Activated CD8-positive, alpha-beta T cell treated with anti-CD3 and anti-CD28 coated beads for 36 hours (primary cell): ENCODE measurements around the gene SANBR. TPM values are rescaled to one million over a fixed set of nuclear protein-coding genes. Genes with fewer than 3 reads are reported as not detected.

Experiments
- ATAC-seq: fragments of 200-7000 bp; cut with Tn5 transposase; one replicate; pipeline ENCODE4 v1.10.0; 2021; ENCODE audit warnings: mild to moderate bottlenecking, moderate library complexity
- CTCF ChIA-PET: fragments of 350-600 bp; sonication (Branson Sonifier 250); formaldehyde crosslinking; loops from one replicate; lab custom pipeline; 2021; ENCODE audit warnings: antibody characterized with exemption; lab: Charles Lee
- POLR2A ChIA-PET: fragments of 350-600 bp; sonication (Branson Sonifier 250); formaldehyde crosslinking; loops from one replicate; lab custom pipeline; 2021; ENCODE audit warnings: antibody characterized with exemption; lab: Charles Lee
- DNase-seq: peaks from one replicate; pipeline ENCODE4 v3.0.0-alpha.2; 2020
- H3K27ac Mint-ChIP-seq: one replicate; pipeline ENCODE4 v1.8.0; 2021; ENCODE audit warnings: mild to moderate bottlenecking, mixed read lengths
- H3K27me3 Mint-ChIP-seq: one replicate; pipeline ENCODE4 v1.8.0; 2021; ENCODE audit warnings: mixed read lengths
- H3K36me3 Mint-ChIP-seq: one replicate; pipeline ENCODE4 v1.8.0; 2021; ENCODE audit warnings: low read depth, mixed read lengths
- H3K4me1 Mint-ChIP-seq: one replicate; pipeline ENCODE4 v1.8.0; 2021; ENCODE audit warnings: low read depth, mixed read lengths
- H3K4me3 Mint-ChIP-seq: one replicate; pipeline ENCODE4 v1.8.0; 2021; ENCODE audit warnings: mild to moderate bottlenecking, moderate library complexity, mixed read lengths
- H3K9me3 Mint-ChIP-seq: one replicate; pipeline ENCODE4 v1.8.0; 2021; ENCODE audit warnings: mixed read lengths
- CTCF ChIP-seq: fragments of 200-600 bp; IDR thresholded peaks from one replicate; pipeline ENCODE4 v1.8.0; 2022; ENCODE audit warnings: antibody characterized with exemption, mild to moderate bottlenecking
- intact Hi-C: fragments of 100-400 bp; cut with micrococcal nuclease; formaldehyde crosslinking; loops from one replicate; pipeline ENCODE4 v1.10.0; 2022
- total RNA-seq, 2 experiments: library from RNA; stranded (reverse); gene quantifications; one replicate each; pipeline ENCODE4 v1.2.3, GENCODE V29; 2021

Gene SANBR
- total RNA-seq, 2 experiments from 2014 or later: 0.97 to 1.3 TPM

- DNase-seq (no peak), ATAC-seq (no peak)
- TF ChIP-seq CTCF: no peak
- no peak overlapping the region for H3K27ac Mint-ChIP-seq
- POLR2A ChIA-PET: no interaction called here
- intact Hi-C loops: no loop called here
- CTCF ChIA-PET: no interaction called here
- no peaks in the 10 kb centered on the region for H3K9me3 Mint-ChIP-seq
- H3K27me3 Mint-ChIP-seq: no peaks in the 10 kb centered on the region
- no peaks in the 10 kb centered on the region for H3K4me1 Mint-ChIP-seq
- no peak overlapping the region for H3K4me3 Mint-ChIP-seq
- no peaks in the 10 kb centered on the region for H3K36me3 Mint-ChIP-seq
These were observed 20.2 kb downstream of the SANBR start for GRCh38 chr2:61085883-61086282.

GRCh38 chr2:61089797-61090196 lies 24.1 kb downstream of the SANBR start:
- ATAC-seq (no peak), DNase-seq (no peak)
- ChIA-PET CTCF (interaction anchor here (1.1 kb wide), 1 partner anchor 24 kb away, joined by 3 read pairs; no protein-coding TSS in a partner anchor), POLR2A (no interaction called here)
- no peaks in the 10 kb centered on the region for H3K9me3 Mint-ChIP-seq
- no peaks in the 10 kb centered on the region for H3K4me1 Mint-ChIP-seq
- H3K27ac Mint-ChIP-seq: no peak overlapping the region
- TF ChIP-seq CTCF: no peak
- H3K36me3 Mint-ChIP-seq: no peaks in the 10 kb centered on the region
- H3K27me3 Mint-ChIP-seq: no peaks in the 10 kb centered on the region
- intact Hi-C loops: no loop called here
- no peak overlapping the region for H3K4me3 Mint-ChIP-seq

GRCh38 chr2:61090386-61090921 lies 24.8 kb downstream of the SANBR start:
- H3K4me1 Mint-ChIP-seq: no peaks in the 10 kb centered on the region
- H3K27me3 Mint-ChIP-seq: no peaks in the 10 kb centered on the region
- no peak overlapping the region for H3K27ac Mint-ChIP-seq
- H3K9me3 Mint-ChIP-seq: no peaks in the 10 kb centered on the region
- intact Hi-C loops: no loop called here
- no peak overlapping the region for H3K4me3 Mint-ChIP-seq
- POLR2A ChIA-PET: no interaction called here
- ATAC-seq (no peak), DNase-seq (no peak)
- no peak for TF ChIP-seq CTCF
- no peaks in the 10 kb centered on the region for H3K36me3 Mint-ChIP-seq
- CTCF ChIA-PET: interaction anchor here (1.1 kb wide), 1 partner anchor 24 kb away, joined by 3 read pairs; no protein-coding TSS in a partner anchor

GRCh38 chr2:61091485-61091884 lies 25.8 kb downstream of the SANBR start:
- ChIA-PET POLR2A (no interaction called here), CTCF (no interaction called here)
- Mint-ChIP-seq H3K27ac (no peak overlapping the region), H3K9me3 (no peaks in the 10 kb centered on the region), H3K4me1 (no peaks in the 10 kb centered on the region), H3K27me3 (no peaks in the 10 kb centered on the region), H3K4me3 (no peak overlapping the region), H3K36me3 (no peaks in the 10 kb centered on the region)
- TF ChIP-seq CTCF: no peak
- DNase-seq (no peak), ATAC-seq (no peak)
- intact Hi-C loops: no loop called here

GRCh38 chr2:61096438-61096837 lies 30.8 kb downstream of the SANBR start:
- CTCF ChIA-PET: no interaction called here

More at GRCh38 chr2:61096438-61096837, 30.8 kb downstream of the SANBR start:
- no peak for TF ChIP-seq CTCF
- intact Hi-C loops: no loop called here
- no peaks in the 10 kb centered on the region for H3K36me3 Mint-ChIP-seq
- DNase-seq (no peak), ATAC-seq (no peak)
- H3K27me3 Mint-ChIP-seq: no peaks in the 10 kb centered on the region
- H3K27ac Mint-ChIP-seq: no peak overlapping the region
- H3K4me1 Mint-ChIP-seq: no peaks in the 10 kb centered on the region
- H3K9me3 Mint-ChIP-seq: no peaks in the 10 kb centered on the region
- POLR2A ChIA-PET: no interaction called here
- no peak overlapping the region for H3K4me3 Mint-ChIP-seq
